Immature natural killer cell (primary cell): ENCODE data around the gene MBLAC1. TPM values are rescaled to one million over a fixed set of nuclear protein-coding genes. Genes with fewer than 3 reads are reported as not detected.

Experiments
- polyA plus RNA-seq, 3 donors: library from polyadenylated mRNA; unstranded; fragments of 300-500 nt; fragmentation: Illumina TruSeq; gene quantifications; one replicate each; pipeline ENCODE4 v1.2.3, GENCODE V29; 2021

Gene MBLAC1
- polyA plus RNA-seq, 3 donors from 2014 or later, result 2.2 to 2.6 (median 2.4) TPM

Other genes with a start within 250 kb of the MBLAC1 start
- not detected for gene OR2AE1, start 249.9 kb upstream of the MBLAC1 start, polyA plus RNA-seq
- 10 to 100 TPM; 14.0 to 23.9 (median 14.7) TPM for gene TRIM4, start 207.4 kb upstream of the MBLAC1 start, polyA plus RNA-seq
- gene GJC3, start 197.3 kb upstream of the MBLAC1 start, polyA plus RNA-seq, result not detected
- gene AZGP1, start 150.9 kb upstream of the MBLAC1 start, polyA plus RNA-seq, result not detected
- gene ZKSCAN1, start 111.4 kb upstream of the MBLAC1 start, polyA plus RNA-seq, result 10 to 100 TPM; 14.4 to 48.9 (median 18.7) TPM
- gene ZSCAN21, start 77.2 kb upstream of the MBLAC1 start, polyA plus RNA-seq, result 1 to 10 TPM; 2.3 to 9.8 (median 4.0) TPM
- gene ZNF3, start 45.2 kb upstream of the MBLAC1 start, polyA plus RNA-seq, result 10 to 100 TPM in 2 of 3 donors, 1 to 10 TPM in 1; 5.2 to 21.2 (median 12.2) TPM
- gene COPS6, start 38.0 kb upstream of the MBLAC1 start, polyA plus RNA-seq, result 100 to 1,000 TPM; 163 to 289 (median 163) TPM
- gene MCM7, start 25.6 kb upstream of the MBLAC1 start, polyA plus RNA-seq, result 10 to 100 TPM; 40.3 to 59.0 (median 54.4) TPM
- gene AP4M1, start 25.3 kb upstream of the MBLAC1 start, polyA plus RNA-seq, result 10 to 100 TPM in 1 of 3 donors, 1 to 10 TPM in 2; 7.1 to 12.9 (median 8.8) TPM
- 10 to 100 TPM; 15.3 to 34.8 (median 17.3) TPM for gene TAF6, start 7.6 kb upstream of the MBLAC1 start, polyA plus RNA-seq
- 10 to 100 TPM; 14.2 to 18.5 (median 17.7) TPM for gene CNPY4, start 7.3 kb upstream of the MBLAC1 start, polyA plus RNA-seq
- 100 to 1,000 TPM; 408 to 587 (median 569) TPM for gene LAMTOR4, start 22.0 kb downstream of the MBLAC1 start, polyA plus RNA-seq
- 1 to 10 TPM in 2 of 3 donors, under 1 TPM in 1; 0.71 to 2.9 (median 1.8) TPM for gene TRAPPC14, start 31.8 kb downstream of the MBLAC1 start, polyA plus RNA-seq
- under 1 TPM in 1 of 3 donors, not detected in 2; 0.08 TPM for gene GAL3ST4, start 41.6 kb downstream of the MBLAC1 start, polyA plus RNA-seq
- gene GPC2, start 50.4 kb downstream of the MBLAC1 start, polyA plus RNA-seq, result not detected
- gene STAG3, start 51.0 kb downstream of the MBLAC1 start, polyA plus RNA-seq, result 1 to 10 TPM in 1 of 3 donors, under 1 TPM in 2; 0.50 to 2.8 (median 0.72) TPM
- gene PVRIG, start 93.0 kb downstream of the MBLAC1 start, polyA plus RNA-seq, result 100 to 1,000 TPM; 151 to 240 (median 209) TPM
- gene SPDYE3, start 180.7 kb downstream of the MBLAC1 start, polyA plus RNA-seq, result 10 to 100 TPM in 1 of 3 donors, 1 to 10 TPM in 2; 6.8 to 11.1 (median 7.6) TPM
- gene PILRB, start 231.2 kb downstream of the MBLAC1 start, polyA plus RNA-seq, result 10 to 100 TPM; 12.2 to 42.1 (median 12.2) TPM
- 1 to 10 TPM; 1.5 to 2.4 (median 2.0) TPM for gene PILRA, start 246.5 kb downstream of the MBLAC1 start, polyA plus RNA-seq